T-helper 2 cell treated with Interferon-gamma antibody and Interleukin-4, amounts not matched to agents 100 ng/mL and 5 ng/mL, for 36 hours (primary cell): ENCODE data around the gene GRID1. TPM values are rescaled to one million over a fixed set of nuclear protein-coding genes. Genes with fewer than 3 reads are reported as not detected.

Experiments
- intact Hi-C: fragments of 100-400 bp; cut with micrococcal nuclease; formaldehyde crosslinking; loops from one replicate; pipeline ENCODE4 v1.15.1; 2023
- total RNA-seq: library from RNA; stranded (reverse); gene quantifications from 2 replicates; pipeline ENCODE4 v1.2.3, GENCODE V29; 2022

Gene GRID1
- total RNA-seq, 1 donor from 2014 or later = not detected

DNA sequence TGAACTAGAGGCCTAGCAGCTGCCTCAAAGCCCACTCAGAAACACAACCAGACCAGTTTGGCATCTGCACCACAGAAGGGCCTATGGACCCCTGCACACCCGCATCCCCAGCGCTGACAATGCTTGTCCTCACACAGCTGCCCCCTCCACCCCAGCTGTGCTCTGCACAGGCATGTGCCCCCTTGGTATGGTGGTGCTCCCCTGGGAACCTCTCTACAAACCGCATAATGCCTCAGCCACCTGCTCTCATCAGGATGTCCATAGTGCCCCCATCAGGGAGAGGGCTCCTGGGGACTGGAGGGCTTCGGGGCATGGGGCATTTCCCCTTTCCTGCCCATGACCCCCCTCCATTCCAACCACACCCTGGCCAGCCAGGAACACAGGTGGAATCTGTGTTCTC, 347.5 kb downstream of the GRID1 start:
- intact Hi-C loops = no loop called here

DNA sequence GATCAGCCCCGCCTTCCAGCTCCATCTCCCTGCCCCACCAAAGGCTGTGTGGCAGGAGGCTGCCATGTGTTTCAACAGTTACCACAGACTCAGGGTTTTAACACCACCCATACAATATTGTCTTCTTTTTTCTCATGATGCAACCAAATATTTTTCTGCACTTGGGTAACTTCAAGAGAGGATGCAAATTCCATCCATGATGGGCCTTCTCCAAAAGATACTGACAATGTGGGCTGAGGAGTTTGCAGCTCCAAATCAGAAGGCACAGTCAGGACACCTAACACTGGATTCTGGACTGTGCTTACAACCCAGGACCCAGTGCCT, 347.9 kb downstream of the GRID1 start:
- intact Hi-C loops = no loop called here

DNA sequence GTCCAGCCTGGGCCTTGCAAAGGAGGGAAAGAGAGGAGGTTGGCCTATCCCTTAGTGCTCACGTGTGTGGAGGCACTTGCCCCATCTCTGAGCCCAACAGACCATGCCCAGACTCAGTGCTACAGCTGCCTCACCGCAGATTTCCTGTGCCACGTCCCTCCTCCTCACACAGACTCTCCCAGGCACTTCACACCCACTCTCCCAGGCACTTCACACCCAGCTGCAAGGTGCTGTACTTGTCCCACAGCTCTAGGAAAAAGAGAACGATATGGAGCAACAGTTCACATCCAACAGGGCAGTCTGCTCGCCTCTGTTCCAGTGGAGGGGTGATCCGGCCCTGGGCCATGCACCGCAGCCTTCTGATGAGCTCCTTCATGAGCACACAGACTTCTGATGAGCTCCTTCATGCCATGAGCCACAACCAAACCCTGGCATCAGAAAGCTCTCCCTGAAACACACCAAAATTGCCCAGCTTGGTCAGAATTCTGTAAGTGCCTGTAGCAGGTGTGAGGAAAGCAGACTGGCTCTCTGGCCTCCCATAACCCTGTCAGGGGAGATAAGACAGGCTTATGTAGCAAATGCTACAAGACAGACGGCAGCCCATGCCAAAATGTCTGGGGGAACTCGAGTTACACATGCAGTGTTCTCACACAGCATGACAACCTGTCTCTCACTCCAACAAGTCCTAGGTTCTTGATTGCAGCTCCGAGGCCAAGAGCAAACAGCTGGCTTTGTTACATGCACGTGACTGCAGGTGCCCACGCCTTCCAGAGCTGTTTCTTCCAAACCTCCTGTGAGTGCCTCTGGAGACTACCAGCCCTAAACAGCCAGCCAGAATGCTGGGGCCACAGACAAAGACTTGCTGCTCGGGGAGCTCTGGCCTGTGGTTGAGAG, 348.5 kb downstream of the GRID1 start:
- intact Hi-C loops = no loop called here

DNA sequence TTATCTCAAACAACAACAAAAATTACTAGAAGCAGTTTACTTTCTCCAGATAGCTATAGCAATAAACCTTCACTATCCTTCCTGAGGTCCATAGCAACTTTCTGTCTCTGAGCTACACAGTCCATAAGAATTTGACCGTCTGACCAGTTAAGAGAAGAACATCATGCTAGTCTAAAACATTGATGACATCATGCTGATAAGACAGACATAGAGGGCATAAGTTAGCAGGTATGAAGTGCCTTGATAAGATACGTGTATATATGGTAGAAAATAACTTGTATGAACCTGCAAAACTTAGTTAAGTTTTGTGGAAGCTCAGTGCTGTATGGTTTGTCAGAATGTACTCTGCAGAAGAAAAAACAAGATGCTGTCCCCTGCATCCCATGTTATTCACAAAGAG, 353.0 kb downstream of the GRID1 start:
- intact Hi-C loops = no loop called here

DNA sequence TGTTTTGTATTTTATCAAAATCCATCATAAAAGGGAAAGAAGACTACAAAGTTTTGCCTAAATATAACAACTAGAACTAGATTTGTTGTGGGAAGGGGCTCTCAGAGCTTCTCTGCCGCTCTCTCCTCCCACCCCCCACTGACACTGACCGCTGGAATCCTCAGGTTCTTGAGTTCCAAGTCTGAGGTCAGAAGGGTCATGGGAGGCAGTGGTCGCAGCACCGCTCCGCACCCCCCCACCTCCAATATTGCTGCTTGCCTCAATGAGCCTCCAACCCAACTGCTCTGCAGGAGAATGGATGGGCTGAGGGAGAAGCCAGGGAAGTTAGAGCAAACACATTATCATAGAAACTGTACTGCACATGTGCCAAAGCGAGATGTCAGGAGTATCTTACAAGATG, 359.4 kb downstream of the GRID1 start:
- intact Hi-C loops = no loop called here

DNA sequence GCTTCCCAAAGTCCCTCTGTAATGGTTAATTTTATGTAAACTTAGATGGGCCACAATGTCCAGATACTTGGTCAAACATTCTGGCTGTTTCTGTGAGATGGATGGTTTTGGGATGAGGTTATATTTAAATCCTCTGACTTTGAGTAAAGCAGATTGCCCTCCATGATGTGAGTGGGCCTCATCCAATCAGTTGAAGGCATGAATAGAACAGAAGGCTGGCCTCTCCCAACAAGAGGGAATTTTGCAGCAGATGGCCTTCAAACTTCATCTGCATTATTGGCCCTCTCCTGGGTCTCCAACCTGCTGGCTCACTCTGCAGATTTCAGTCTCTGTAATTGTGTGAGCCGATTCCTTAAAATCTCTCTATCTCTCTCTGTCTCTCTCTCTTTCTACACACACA, 362.3 kb downstream of the GRID1 start:
- intact Hi-C loops = no loop called here

DNA sequence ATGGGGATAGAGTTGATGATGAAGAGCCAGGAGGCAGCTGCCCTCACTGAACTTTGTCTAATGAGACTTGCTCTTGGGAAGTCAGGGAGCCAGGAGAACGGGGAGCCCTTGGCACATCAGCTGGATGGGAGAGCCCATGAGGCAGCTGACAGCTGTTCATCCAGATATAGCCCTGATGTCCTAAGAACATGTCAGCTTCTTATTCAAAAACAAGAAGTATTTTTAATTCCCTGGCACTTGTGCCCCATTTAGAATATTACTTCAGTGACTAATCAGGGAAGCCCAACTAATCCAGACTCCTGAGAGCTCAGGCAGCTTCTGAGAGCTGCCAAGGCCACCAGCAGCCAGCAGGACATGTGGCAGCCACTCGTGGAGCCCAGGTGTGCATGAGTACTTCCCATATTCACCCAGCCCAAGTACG, 363.4 kb downstream of the GRID1 start:
- intact Hi-C loops = no loop called here

DNA sequence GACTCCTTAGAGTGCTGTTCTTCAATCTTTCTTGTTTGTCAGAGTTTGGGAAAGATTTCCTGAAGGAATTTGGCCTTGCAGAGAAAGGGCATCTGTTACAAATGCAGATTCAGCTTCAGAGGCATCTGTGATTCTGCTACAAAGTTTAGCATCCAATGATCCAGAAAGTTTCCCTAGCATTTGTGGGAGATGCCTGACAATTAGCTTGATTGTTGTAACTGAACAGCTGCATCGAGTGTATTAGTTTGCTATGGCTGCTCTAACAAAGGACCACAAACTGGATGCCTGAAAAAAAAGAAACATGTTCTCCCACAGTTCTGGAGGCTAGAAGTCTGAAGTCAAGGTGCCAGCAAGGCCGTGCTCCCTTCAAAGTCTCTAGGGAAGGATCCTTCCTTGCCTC, 365.1 kb downstream of the GRID1 start:
- intact Hi-C loops = no loop called here

DNA sequence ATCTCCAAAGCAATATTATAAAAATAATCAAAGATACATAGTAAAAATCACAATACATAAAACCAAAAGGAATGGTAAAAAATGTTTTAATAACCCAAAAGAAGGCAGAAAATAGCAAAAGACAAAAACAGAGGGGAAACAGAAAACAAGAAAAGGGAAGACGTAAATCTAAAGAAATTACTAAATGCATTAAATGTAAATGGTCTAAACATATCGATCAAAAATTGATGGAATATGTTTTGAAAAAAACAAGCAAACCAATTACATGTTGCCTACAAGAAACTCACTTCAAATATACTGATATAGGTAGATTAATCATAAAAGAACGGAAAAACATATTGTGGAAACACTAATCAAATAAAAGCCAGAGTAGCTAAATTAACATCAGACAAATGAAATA, 369.1 kb downstream of the GRID1 start:
- intact Hi-C loops = loop anchor here (5.0 kb wide), 1 partner anchor 380 kb away; no protein-coding TSS in a partner anchor

DNA sequence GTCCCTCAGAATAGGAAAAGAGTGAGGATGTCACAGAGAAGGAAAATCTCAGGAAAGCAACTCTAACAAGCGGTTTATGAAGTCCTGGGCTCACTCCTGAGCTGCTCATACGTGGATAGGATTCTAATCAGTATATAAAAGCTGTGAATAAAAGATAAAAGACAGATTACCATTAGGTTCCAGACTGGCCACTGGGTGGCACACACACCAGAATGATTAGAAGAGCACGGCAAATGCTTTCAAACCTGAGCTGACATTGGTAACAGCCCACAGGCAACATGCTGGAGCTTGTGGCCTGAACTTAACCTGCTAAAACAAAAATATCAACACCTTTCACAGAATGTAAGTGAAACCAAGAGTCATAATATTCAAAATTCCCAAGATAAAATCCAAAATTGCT, 370.8 kb downstream of the GRID1 start:
- intact Hi-C loops = loop anchor here (5.0 kb wide), 1 partner anchor 382 kb away; no protein-coding TSS in a partner anchor

DNA sequence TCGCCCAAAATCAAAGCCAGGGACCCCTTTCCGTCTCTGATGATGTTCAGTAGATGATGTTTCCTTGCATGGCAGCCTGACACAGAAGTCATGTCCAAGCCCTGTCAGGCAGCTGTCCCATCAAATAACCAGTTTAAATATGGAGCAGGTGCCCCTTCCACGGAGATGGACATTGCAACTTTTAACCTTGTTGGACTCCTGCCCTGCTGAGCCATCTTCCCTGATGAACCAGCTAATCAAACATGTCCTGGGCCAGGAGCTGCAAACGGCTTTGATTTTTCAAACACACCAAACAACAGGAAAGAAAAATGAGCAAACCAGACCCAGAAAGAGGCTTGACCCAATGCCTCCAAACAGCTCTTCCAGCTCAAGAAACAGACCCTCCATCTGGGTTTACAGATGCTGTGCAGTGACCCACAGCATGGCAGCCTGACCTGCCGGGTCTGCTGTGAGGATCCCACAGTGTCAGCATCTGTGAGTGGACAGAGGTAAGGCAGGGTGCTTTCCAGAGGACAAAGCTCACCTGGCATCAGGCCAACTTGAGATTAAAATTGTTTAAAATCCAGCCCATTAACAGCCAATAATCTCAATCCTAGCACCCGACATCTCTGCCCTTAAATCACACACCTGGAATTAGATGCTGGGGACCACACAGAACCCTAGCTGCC, 372.6 kb downstream of the GRID1 start:
- intact Hi-C loops = no loop called here

DNA sequence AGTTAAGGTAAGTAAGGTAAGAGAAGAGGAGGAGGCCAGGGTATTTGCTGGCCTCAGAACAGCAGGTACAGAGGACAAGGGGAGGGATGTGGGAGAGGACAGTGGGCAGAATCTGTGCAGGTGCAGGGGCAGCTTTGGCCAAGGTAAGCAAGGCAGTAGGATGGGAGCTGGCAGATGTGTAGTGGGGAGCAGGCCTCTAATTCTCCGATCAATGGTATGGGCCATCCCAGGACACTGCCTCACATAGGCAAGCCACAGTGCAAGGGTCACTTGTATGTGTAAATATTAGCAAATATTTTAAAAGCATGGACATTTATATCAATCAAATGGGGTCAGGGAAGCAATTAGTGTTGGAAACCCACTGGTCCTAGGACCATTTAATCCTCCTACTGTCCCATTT, 373.5 kb downstream of the GRID1 start:
- intact Hi-C loops = no loop called here

DNA sequence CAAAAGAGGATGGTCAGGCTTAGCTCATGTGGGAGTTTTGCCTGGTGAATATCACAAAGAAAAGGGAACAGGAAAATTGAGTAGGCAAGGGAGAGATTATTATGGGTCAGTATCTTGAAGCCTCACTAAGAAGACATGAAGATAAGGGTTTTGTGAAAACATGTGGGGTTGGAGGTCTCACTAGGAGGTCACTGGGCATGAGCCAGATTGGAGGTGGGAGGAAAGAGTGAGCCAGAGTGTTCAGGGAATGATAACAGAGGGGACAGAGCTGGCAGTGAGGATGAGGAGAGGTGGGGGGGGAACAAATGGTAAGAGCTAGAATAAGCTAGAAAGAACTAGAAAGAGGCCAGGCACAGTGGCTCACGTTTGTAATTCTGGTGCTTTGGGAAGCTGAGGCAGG, 374.3 kb downstream of the GRID1 start:
- intact Hi-C loops = no loop called here

DNA sequence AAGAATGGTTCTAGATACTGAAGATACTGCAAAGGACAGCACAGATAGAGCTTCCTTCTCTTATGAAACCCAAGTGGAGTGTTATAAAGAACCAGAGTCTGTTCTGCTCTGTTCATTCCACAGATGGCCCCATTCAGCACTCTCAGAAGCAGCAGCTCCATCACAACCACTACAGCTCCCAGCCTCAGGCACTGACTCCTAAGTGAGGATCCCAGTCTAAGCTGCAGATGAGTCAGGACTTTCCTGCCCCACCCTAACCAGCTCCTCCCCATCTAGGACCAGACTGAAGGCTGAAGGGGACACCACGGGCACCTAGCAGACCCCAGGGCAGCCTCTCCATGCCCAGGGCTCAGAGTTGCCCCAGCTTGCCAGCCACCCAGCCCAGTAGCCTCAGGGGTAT, 379.8 kb downstream of the GRID1 start:
- intact Hi-C loops = no loop called here

DNA sequence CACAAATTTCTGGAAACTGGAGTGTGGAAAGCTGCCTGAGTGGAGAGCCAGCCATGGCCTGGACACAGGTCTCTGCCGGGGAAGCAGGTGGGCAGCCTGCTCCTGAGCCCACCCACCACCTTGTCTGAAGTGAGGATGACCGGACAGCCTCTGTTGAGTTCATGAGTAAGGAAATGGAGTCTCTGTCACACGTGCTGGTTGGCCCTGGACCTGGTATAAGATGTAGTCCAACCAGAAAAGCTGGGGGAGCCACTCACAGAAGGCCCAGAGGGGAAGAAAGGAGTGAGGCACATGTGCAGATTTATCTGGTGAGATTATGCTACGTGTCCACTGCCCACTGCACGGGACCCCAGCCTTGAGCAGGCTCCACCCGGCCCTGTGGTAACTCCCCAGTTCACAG, 383.5 kb downstream of the GRID1 start:
- intact Hi-C loops = no loop called here

DNA sequence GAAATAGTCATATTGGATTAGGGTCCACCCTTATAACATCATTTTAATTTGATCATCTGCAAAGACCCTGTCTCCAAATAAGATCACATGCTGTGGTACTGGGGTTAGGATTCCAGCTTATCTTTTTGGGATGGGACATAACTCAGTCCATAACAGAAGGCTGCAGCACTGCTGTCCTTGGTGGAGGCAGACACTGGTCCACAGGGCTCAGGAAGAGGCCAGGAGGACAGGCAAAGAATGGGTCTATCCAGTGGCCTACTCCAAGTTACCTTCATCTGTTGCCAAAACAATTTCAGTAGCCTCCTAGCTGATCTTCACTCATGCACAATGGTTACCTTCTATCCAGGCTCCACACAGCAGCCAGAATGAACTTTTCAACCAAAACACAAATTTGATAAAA, 387.0 kb downstream of the GRID1 start:
- intact Hi-C loops = no loop called here

DNA sequence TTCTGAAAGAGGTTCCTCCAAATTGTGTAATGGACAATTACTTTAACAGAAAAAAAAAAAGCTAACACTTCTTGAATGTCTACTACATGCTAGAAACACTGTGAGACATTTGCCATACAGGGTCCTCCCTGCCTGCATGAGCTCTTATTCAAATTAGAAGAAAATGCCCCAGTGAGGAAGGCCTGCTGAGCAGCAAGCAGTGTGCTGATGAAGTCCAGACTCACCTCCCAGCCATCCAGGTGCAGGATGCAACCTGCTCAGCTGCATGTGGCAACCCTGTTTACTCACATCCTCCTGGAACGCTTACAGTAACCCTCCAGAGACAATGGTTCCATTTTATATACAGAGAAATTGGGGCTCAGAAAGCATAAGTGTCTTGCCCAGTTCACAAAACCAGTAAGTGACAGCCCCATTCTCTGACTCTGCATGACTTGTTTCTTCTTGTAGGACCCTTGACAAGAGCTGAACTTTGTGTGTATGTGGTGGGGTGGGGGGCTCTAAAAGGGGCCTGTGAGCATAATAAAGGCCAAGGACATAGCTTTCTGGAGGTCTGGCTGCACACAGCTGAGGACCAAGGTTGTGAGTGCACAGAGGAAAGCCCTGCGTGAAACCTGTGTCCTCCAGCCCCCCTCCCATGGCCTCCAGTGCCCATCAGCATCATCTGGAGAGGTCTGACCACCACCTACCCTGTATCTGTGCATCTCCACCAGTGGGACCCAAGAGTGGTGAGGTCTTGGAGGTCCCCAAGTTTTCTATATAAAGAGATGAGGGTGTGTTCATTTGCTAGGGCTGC, 387.8 kb downstream of the GRID1 start:
- intact Hi-C loops = no loop called here

DNA sequence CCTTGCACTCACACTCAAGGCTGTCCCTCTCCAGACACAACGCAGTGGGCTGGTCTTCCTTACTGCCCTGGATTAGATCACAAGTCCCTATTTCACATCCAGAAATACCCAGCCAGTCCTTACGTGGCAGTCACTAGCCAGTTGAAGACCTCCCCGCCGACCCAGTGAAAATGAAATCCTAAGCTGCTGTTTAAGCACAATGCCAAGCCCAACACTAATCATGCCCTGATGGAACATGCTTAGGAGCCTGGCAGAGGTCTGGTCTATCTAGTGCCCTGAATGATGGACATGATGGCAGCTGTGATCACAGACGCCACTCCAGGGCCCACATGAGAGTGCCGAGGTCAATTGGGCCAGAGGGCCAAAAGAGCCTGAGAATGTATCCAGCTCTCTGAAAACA, 389.0 kb downstream of the GRID1 start:
- intact Hi-C loops = no loop called here

DNA sequence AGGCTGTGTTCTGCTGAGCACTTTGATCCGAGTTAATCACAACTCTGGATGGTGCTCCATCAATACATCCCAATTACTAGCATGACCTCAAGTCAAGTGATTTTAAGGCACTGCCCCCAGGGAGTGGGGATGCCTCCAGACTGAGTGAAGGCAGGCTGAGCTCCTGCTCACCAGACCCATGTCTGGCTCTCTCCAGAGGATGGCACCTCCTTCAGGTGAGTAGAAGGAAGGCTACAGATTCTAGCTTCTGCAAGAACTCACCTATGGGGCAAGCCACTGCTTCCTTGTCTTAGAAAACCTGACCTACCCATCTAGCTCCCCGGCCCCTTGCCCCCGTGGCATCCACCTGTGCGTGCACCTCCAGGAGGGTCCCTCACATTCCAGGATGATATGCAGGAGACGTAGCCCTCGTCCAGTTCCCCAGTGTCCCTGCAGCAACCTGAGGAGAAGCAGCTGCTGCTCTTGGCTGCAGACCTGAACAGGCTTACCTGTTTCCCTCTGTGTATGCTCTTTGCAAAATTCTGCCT, 390.3 kb downstream of the GRID1 start:
- intact Hi-C loops = no loop called here

DNA sequence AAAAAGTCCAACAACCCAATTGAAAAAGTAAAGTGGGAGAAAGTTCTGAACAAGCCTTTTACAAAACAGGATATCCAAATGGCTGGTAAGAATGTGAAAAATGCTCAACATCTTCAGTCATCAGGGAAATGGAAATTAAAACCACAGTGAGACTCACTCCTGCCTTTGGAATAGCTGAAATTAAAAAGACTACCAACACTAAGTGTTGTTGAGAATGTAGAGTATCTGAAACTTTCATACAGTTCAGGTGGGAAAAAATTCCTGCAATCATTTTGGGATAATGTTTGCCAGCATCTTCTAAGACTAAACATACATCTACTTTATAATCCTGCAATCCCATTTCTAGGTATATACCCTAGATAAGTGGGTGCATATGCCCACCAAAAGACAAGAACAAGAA, 395.1 kb downstream of the GRID1 start:
- intact Hi-C loops = no loop called here

DNA sequence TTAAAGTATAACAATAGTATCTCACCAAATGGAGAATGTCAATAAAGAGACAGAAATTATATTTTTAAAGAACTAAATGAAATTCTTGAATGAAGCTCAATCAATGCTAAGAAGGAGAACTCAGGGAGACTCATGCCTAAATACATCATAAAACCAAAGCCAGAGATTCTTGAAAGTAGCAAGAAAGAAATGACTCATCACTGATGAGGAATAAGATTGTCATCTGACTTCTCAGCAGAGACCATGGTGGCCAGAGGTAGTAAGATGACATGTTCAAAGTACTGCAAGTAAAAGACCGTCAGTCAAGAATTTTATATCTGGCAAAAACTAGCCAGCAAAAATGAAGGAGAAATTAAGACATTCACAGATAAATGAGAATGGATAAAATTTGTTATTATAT, 399.0 kb downstream of the GRID1 start:
- intact Hi-C loops = no loop called here
